Measurements from ENCODE around the gene MAPRE3.
A peak's percentile ranks its signal among the peaks of the same experiment; 100 is the strongest.

The MAPRE3 gene

GRCh38 chr2:27057184-27057583, 86.7 kb downstream of the MAPRE3 start:
- no peak overlapping the region for H3K4me3 ChIP-seq (ENCODE audit: low read depth, low read length)
- TF ChIP-seq CTCF (IDR thresholded peaks at IDR 0.05; ENCODE audit: low read depth, low read length), result no peak

GRCh38 chr2:27058210-27058609, 87.8 kb downstream of the MAPRE3 start:
- no peak overlapping the region for H3K4me3 ChIP-seq (ENCODE audit: low read depth, low read length)
- no peak for TF ChIP-seq CTCF (IDR thresholded peaks at IDR 0.05; ENCODE audit: low read depth, low read length)

- H3K4me3 ChIP-seq (ENCODE audit: low read depth, low read length), result no peak overlapping the region
- TF ChIP-seq CTCF (IDR thresholded peaks at IDR 0.05; ENCODE audit: low read depth, low read length), result no peak
These were observed 88.8 kb downstream of the MAPRE3 start for GRCh38 chr2:27059141-27059820.

GRCh38 chr2:27060323-27060722, 89.9 kb downstream of the MAPRE3 start:
- H3K4me3 ChIP-seq (ENCODE audit: low read depth, low read length), result no peak overlapping the region
- TF ChIP-seq CTCF (IDR thresholded peaks at IDR 0.05; ENCODE audit: low read depth, low read length), result no peak

GRCh38 chr2:27065128-27065527, 94.7 kb downstream of the MAPRE3 start:
- no peak overlapping the region for H3K4me3 ChIP-seq (ENCODE audit: low read depth, low read length)
- no peak for TF ChIP-seq CTCF (IDR thresholded peaks at IDR 0.05; ENCODE audit: low read depth, low read length)

- H3K4me3 ChIP-seq (ENCODE audit: low read depth, low read length), result no peak overlapping the region
- TF ChIP-seq CTCF (IDR thresholded peaks at IDR 0.05; ENCODE audit: low read depth, low read length), result no peak
These were observed 96.9 kb downstream of the MAPRE3 start for GRCh38 chr2:27067385-27067784.

- peak overlapping the region; percentile 100 for H3K4me3 ChIP-seq (ENCODE audit: low read depth, low read length)
- no peak for TF ChIP-seq CTCF (IDR thresholded peaks at IDR 0.05; ENCODE audit: low read depth, low read length)
These were observed 99.0 kb downstream of the MAPRE3 start for GRCh38 chr2:27069436-27069835.

Measured in WI38 (cell line).